Stimulated activated CD4-positive, alpha-beta T cell treated with anti-CD3 and anti-CD28 coated beads, Interleukin-2, amount 100 ng/mL, for 4 hours (primary cell): ENCODE data around the gene TPCN2.
"Not testable (repeated sequence)": the region's sequence is repeated elsewhere in the genome, so short reads cannot be mapped to it uniquely, and the experiment has no call there.

ENCODE experiments used
- DNase-seq: peaks from one replicate; pipeline ENCODE4 v3.0.0-alpha.2; 2020; ENCODE audit warnings: low read depth

TPCN2 gene

DNA sequence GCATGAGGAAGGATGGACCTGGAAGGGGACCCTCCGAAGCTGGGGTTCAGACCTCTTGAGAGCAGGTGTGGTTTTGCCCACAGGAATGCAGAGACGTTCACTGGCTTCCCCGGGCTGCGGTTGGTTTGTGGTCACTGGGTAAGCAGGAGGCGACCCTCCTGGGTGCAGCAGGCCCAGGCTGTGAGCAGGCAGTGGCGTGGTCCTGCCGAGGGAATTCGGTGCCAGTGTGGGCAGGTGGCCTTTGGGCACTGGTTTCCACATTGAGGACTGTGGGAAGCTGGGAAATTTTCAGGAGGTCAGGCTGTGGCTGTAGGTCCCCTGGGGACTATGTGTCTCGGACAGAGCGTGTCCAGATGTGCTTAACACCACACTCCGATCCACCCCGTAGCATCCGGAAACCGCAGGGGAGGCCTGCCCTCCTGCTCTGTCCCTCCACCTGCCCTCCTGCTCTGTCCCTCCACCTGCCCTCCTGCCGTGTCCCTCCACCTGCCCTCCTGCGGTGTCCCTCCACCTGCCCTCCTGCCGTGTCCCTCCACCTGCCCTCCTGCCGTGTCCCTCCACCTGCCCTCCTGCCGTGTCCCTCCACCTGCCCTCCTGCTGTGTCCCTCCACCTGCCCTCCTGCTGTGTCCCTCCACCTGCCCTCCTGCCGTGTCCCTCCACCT is 27.5 kb downstream of the TPCN2 start:
- DNase-seq = no peak

DNA sequence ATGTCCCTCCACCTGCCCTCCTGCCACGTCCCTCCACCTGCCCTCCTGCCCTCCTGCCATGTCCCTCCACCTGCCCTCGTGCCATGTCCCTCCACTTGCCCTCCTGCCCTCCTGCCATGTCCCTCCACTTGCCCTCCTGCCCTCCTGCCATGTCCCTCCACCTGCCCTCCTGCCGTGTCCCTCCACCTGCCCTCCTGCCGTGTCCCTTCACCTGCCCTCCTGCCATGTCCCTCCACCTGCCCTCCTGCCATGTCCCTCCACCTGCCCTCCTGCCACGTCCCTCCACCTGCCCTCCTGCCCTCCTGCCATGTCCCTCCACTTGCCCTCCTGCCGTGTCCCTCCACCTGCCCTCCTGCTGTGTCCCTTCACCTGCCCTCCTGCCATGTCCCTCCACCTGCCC is 28.2 kb downstream of the TPCN2 start:
- DNase-seq = not testable (repeated sequence)

DNA sequence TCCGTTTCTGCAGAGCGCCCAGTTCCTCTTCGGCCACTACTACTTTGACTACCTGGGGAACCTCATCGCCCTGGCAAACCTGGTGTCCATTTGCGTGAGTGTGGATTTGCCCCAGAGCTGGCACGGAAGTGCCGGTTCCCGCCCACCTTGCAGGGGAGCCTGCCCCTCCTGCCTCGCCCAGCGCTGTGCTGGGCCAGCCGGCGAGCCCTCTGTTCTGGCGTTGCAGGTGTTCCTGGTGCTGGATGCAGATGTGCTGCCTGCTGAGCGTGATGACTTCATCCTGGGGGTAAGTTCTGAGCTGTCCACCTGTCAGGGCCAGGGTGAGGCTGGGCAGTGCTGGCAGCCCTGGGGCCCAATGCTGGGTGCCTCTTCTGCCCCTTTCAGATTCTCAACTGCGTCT is 29.8 kb downstream of the TPCN2 start:
- no peak for DNase-seq

DNA sequence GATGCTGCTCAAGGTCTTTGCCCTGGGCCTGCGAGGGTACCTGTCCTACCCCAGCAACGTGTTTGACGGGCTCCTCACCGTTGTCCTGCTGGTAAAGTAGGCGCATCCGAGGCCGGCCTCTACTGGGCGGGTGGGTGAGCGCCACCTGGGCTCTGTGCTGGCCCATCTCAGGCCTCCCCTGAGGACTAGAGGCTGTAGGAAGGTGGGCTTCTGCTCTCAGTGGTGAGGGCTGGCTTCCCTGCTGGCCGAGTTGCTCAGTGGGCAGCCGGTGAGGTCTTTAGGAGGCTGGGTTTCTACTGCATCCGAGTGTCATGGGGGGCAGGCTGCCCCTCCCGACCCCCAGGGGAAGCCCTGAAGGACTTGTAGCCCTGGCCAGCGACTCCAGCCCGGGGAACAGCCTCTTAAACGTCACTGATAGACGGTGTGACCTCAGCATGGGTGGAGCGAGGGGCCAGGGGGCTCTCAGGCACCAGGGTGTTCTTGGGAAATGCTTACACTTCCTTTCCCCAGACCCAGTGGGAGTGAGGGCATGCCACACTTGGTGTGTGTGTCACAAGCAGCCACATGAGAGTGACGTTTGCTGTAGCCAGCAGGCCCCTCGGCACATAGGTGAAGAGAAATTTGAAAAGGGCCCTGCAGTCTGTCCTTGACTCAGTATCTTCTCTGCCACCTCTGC is 30.3 kb downstream of the TPCN2 start:
- DNase-seq = no peak

DNA sequence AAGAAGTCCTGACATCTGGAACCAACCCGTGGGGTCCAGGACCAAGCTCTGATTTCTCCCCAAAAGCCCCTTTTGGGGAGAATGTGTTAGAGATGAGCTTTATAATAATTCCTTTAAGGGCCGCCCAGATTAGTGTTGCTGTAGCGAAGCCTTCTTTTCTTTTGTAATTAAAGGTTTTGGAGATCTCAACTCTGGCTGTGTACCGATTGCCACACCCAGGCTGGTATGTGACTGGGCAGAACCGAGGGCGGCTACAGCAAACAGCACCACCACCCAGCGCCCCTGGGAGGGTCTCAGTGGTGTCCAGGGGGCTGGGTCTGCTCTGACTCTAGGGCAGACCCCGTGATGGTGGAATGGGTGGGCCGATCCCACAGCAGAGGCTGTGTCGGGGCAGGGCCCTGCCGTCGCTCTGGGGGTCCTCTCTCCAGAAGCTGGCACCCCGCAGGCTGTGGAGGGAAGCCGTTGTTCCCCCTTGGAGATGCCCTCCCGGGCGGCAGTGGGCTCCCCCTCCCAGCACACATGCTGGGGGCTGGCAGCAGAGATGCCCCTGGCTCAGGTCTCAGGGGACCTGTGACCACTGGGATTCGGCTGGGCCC is 31.0 kb downstream of the TPCN2 start:
- no peak for DNase-seq

DNA sequence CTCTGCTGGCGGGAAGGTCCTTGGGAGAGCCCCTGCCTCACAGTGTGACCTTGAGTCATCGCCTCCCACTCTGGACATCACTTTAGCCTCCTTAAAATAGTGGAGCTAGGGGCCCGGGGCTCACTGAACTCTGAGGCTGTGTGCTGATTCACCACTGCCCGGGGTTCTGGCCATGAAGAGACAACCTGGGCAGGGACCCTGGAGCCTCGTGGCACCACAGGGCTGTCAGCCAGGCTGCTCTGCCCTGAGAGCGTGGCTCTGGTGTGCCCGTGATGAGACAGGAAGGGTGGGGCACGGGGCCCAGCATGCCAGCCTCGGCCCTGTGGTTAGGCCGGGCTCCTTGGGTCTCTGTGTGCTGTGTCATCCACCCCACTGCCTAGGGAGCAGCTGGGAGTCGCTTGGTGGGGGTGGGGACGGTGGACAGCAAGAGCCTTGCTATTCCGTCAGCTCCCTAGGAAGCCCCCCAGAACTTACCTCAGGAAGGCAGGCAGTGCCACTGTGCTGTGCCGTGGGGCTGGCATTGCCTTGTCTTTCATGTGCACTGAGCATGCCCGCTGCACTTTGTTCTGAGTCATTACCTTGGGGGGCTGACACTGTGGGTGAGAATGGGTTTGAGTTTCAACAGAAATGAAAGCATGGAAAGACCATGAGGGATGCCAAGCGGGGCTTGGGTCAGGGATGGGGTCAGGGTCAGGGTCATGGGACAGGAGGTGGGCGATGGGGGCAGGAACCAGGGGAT is 31.7 kb downstream of the TPCN2 start:
- no peak for DNase-seq

DNA sequence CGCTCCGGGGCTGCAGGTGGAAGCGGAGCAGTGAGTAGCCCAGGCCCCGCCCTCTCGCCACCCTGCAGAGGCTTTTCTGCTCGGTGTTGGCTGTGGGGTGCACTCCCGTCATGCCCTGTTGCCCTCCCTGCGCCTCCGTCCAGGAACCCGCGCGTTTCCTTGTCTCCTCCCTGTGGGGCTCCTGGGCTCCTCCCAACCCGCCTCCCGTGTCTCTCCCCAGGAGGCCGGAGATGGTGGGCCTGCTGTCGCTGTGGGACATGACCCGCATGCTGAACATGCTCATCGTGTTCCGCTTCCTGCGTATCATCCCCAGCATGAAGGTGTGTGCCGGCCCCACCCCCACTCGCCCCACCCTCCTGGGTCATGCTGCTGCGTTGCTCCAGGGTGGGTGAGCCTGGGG is 32.4 kb downstream of the TPCN2 start:
- no peak for DNase-seq

DNA sequence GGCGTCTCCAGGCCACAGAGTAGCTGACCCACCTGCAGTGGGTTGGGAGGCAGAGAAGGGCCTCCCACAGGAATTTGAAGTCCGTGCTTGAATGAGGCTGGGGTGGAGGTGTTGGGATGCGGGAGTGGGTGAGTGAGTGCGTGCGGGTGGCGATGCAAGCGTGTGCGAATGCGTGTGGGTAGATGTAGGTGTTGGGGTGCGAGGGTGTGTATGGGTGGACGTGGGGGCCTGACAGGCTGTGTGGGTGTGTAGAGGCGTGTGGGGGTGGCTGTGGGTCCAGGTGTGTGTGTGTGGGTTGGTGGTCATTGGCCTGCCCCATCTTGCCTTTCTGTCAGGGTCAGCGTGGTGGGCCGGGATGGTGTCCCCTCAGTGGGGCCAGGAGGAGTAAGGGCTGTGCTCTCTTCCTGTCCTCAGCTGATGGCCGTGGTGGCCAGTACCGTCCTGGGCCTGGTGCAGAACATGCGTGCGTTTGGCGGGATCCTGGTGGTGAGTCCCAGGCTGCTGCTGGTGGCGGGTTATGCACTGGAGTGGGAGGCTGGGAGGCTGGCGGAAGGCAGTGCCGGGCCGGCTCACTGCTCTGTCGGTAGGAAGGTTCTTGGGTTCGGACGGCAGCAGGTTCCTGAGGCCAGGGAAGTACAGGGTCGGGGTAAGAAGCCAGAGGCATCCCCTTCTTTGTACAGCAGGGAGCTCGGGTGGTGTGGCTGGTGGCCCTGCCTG is 35.0 kb downstream of the TPCN2 start:
- no peak for DNase-seq

DNA sequence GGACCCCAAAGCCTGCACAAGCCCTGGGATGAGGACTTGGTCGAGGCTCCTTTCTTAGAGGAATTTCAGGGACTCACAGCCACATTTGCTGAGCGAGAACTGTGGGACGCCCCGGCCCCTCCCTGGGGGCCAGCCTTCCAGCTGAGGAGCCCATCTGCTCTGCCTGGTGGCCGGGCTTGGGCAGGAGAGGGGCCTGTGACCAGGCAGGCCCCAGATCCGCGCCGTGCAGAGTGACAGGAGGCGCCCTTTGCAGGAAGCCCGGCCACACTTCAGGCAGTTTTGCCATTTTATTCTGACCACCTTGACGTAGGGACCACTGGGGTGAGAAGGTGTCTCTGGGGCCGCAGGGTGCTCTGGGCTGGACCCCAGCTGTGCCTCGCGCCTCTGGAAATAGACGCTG is 35.6 kb downstream of the TPCN2 start:
- no peak for DNase-seq

DNA sequence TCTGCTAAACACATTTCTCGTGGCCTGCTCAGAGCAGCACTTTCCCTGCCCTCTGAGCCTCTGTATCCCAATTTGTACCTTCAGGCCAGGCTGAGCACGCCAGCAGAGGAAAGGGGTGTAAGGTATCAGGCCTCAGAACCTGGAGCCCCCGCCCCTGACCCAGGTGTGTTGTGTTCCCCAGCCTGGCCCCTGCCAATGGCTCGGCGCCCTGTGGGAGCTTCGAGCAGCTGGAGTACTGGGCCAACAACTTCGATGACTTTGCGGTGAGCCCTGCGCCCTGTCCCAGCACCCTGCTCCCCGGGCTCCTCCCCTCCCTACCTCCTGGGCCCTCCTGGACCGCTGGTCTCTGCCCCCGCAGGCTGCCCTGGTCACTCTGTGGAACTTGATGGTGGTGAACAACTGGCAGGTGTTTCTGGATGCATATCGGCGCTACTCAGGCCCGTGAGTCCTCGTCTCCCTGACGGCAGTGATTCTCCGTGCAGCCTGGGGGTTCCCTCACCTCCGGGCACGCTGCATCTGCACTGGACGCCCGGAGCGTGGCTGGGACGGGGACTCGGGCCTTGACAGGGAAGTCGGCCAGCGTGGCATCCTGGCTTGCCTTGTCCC is 36.9 kb downstream of the TPCN2 start:
- no peak for DNase-seq

DNA sequence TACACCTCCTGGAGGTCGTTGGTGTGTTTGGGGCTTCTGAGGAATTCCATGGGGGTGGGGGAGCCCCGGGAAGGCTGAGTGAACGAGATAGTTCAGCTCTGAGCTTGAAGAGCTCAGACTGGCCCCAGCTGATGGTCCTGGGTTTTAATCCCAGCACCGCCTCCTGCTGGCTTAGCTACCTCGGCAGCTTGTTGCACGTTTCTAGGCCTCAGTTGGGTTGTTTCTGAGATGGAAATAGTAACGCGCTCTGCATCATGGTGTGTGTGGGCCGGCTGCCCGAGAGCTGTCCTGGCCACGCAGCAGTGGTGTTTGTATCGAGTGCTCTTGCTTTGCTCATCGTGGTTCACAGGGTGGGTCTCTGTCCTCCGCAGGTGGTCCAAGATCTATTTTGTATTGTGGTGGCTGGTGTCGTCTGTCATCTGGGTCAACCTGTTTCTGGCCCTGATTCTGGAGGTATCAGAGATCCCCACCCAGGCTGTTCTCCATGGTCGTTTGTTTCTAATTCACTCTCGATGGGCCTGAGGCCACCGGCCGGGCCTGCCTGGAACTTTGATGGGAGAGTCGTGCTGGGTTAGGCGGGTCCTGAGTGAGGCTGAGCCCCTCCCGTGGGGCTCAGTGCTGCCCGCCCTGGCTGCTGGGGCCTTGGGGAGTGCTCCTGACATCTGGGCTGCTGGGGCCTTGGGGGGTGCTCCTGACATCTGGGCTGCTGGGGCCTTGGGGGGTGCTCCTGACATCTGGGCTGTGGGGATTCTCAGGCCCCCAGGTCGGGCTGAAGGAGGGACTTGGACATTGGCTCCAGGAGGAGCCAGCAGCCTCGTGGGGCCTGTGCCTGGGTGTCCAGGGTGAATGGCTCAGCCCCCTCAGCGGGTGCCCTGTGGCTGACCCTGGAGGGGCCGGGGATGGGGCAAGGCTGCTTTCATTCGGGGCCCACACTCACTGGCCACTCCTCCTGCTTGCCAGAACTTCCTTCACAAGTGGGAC is 37.7 kb downstream of the TPCN2 start:
- no peak for DNase-seq

DNA sequence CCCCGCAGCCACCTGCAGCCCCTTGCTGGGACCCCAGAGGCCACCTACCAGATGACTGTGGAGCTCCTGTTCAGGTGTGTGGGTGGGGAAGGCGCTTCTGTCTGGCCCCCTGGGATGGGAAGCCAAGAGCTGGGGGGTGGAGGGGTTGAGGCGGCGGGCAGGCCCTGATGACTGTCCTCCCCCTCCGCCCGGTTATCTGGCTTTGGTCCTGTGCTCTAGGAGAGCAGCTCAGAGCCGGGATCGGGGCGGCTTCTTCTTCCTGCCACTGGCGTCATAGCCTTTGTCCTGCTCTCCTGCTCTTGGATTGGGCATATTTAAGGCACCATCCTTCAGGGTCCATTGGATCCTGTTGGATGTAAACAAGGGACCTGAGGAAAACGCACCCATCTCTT is 38.4 kb downstream of the TPCN2 start:
- DNase-seq = no peak

DNA sequence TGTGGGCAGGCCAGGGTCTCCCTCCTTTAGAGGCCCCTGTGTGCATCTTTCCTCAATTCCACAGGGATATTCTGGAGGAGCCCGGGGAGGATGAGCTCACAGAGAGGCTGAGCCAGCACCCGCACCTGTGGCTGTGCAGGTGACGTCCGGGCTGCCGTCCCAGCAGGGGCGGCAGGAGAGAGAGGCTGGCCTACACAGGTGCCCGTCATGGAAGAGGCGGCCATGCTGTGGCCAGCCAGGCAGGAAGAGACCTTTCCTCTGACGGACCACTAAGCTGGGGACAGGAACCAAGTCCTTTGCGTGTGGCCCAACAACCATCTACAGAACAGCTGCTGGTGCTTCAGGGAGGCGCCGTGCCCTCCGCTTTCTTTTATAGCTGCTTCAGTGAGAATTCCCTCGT is 39.1 kb downstream of the TPCN2 start:
- no peak for DNase-seq

DNA sequence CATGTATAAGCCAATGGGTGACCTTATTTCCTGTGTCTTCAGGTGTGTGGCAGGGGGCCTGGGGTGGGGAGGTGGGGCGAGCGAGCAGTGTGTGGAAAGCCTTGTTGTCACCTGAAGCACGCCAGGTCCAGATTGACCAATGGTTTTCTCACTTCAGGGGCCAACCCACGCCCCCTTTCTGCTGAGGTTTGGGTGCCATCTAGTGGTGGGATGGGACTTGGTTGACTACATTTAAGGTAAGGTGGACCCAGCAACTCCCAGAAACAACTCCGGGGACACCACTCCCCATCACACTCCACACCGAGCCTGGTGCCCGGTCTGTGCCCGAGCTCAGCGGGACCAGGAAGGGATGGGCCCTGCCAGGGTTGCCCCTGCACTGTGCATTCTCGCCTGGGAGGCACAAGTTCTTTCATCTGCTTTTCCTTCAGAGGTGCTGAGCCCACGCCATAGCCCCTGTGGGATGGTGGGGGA is 40.0 kb downstream of the TPCN2 start:
- peak; percentile 28 for DNase-seq

DNA sequence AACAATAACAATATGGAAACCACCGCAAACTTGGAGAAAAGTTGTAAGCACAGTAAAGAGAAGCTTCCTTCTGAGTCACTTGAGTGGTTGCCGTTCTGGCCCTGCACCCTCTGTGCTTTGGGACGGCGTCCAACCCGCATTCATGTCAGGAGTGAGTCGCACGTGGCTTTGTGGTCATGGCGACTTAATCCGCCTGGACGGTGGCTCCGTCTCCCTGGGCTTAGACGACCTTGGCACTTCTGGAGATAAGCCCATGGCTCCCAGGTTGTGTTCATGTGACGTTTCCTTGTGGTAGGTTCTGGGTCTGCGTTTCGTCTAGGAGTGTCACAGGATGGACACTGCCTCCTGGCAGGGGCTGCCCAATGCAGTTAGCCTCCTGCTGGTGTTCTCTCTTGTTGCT is 40.5 kb downstream of the TPCN2 start:
- DNase-seq = no peak

DNA sequence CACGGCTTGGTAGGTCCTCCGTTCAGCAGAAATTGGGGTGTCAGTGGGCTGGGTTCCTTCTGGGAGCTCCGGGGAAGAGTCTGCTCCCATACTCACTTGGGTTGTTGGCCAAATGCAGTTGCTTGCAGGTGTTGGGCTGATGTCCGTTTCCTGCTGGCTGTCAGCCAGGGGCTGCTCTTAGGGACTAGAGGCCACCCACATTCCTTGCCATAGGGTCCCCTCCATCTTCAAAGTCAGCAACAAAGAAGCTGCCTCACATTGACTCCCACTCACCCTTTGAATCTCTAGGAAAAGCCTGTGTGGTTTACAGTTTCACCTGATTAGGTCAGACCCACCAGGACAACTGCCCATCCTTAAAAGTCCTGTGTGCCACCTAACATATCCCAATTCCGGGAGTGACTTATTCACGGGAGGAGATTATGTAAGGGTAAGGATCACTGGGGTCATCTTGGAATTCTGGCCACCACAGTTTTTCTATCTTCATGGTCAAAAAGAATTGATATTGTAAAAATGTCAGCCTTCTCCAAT is 43.0 kb downstream of the TPCN2 start:
- DNase-seq = no peak

DNA sequence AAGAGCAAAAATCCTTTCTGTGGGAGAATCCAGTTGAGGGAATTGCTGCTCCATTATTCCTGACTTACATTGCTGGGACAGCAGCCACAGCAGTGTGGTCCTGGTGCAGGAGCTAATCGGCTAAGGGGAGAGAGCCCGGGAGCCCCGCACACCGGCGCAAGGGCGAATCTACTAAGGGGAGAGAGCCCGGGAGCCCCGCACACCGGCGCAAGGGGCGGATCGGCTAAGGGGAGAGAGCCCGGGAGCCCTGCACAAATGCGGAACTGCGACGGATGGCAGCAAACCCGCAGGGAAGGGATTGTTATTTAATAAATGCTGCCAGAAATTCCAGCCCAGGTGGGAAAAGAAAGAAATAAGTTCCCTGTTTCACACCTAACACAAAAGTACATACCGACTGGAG is 43.5 kb downstream of the TPCN2 start:
- DNase-seq = no peak

DNA sequence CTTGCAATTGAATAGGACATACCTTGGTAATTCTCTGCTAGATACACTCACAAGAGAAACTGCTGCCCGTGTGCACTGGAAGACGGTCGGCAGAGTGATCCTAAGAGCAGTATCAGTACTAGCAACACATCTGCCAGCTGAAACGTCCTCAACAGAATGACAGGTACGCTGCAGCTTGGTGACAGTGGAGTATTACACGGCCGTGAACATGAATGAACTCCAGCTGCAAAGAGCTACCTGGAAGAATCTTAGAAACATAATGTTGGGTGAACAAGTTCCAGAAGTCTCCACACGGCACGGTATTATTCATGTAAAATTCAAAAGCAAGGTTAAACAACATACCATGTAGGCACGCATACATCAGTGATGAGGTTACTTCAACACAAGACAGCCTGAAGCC is 44.4 kb downstream of the TPCN2 start:
- no peak for DNase-seq

DNA sequence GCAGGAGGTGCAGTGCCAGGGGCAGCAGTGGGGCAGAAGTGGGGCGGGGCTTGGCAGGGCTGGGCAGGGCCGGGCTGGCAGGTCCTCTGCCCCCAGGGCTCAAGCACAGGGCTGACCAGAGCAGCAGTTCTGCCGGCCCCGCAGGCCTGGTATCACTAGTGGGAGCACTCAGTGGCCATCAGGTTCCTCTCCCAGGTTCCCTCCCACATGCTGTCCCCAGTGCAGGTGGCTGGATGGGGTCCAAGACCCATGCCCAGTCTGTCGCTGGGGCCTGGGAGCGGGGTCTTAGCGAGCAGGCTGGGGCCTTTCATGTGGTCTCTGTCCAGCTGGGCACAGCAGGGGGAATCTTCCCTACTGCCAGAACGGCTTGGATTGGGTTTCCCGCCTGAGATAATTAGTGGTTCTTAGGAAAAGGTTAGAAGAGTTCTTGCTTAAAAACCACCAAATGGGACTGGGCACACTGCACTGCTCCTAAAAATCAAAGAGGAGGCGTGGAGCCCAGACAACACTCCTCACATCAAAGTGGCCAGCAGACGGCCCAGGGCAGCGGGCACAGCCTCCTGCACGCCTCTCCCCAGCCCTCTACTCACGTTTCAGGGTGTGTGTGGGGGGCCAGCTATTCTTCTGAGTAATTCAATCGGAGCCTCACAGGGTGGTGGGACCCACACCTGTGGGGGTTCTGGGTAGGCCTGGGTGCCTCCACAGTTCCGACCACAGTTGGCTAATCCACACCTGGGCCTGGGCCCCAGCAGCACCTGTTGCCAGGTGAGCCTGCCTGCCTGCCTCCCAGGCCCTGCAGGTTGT is 45.6 kb downstream of the TPCN2 start:
- no peak for DNase-seq

DNA sequence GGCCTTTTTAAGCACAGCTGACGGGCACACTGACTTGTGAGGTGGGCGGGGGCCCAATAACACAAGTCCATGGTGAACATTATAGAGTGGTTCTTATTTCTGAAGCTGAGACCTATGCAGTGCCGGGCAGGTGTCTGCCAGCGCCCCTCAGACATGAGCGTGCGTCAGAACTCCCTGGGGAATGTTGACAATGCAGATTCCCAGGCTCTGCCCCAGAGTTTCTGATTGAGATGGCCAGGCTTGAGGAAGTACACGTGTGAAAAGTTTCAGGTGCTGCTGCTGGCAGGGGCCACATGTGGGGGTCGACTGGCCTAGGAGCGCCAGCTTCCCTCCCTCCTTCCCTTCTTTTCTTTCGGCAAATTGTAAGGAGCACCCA is 46.2 kb downstream of the TPCN2 start:
- no peak for DNase-seq
